ENCODE measurements around the gene SERP2.

The SERP2 gene

DNA sequence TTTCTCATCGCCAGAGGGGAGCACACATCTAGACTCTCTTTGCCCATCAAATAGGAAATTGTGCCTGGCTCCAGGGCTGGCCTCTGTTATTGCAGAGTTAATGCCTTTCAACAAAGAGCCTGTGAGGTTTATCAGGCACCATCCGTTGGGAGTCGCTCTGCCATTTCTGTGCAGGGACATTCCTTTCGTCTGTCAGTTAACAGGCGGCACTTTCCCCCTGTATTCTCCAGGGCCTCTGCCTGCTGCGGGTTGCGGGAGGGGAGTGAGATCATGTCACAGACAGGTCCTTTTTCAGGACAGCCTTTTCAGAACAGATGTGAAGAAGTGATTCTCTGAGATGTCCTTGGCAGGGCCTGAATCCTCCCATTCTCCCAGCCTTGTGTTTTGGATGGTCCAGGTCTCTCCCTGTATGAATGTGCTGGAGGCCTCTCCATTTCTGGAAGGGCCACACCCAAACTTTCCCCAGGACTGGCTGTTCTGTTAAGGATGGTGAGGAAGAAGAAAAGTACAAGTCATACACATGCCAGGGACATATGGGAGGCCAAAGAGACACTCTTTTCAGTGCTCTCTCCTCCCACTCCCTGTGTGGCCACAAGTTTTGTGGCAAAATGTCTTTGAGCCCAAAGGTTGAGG is 14.9 kb downstream of the SERP2 start:
- Mint-ChIP-seq H3K27ac (no peak overlapping the region), H3K9me3 (no peaks in the 10 kb centered on the region), H3K4me1 (no peaks in the 10 kb centered on the region), H3K4me3 (no peak overlapping the region), H3K36me3 (no peaks in the 10 kb centered on the region), H3K27me3 (peaks cover 12% of the 10 kb centered on the region)
- CTCF ChIA-PET, result no interaction called here
- no peak for DNase-seq

DNA sequence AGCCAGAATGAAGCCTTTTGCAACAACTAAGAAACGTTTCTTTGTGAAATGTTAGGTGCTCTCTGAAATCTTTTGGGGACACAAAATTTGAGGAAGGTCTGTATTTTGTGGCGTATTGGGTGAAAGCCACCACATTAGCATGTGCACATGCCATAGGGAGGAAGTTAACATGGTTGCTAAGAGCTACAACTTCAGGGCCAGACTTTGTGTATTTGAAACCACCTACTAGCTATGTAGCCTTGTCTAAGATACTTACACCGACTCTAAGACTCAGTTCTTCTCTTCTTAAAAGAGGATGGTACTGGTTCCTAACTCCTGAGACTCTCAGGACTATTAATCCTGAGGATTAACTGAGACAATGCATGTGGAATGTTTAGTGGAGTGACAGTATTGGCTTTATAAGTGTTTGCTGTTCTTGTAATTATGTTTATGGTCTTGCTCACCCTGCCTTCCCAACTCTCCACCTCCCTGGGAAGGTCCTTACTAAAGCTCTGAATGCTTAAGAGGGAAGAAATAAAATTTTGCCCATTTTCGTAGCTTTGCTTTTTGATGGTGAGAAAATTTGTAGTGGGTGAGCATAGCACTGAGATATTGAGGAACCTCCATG is 15.5 kb downstream of the SERP2 start:
- no peak overlapping the region for H3K4me3 Mint-ChIP-seq
- H3K27me3 Mint-ChIP-seq, result peaks cover 12% of the 10 kb centered on the region
- H3K36me3 Mint-ChIP-seq, result no peaks in the 10 kb centered on the region
- CTCF ChIA-PET, result no interaction called here
- H3K9me3 Mint-ChIP-seq, result no peaks in the 10 kb centered on the region
- DNase-seq, result no peak
- no peaks in the 10 kb centered on the region for H3K4me1 Mint-ChIP-seq
- H3K27ac Mint-ChIP-seq, result no peak overlapping the region

DNA sequence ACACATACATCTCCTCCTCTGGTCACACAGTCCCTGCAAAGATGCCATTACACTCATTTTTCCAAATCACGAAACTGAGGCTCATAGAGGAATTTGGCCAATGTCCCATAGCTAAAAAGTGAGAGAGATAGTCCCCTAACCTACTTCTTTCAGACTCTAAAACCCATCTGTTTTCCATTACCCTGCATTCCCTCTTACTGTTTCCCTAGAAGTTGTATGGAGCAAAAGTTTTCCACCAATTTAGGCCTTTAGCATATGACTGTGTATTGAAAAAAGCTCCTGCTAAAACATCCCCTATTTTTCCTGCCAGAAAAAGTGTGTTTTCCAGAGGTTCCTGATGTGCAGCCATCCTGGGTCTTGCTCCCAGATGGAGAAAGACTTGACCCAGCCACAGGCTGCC is 16.3 kb downstream of the SERP2 start:
- DNase-seq, result no peak
- H3K4me1 Mint-ChIP-seq, result no peaks in the 10 kb centered on the region
- no peak overlapping the region for H3K4me3 Mint-ChIP-seq
- no peaks in the 10 kb centered on the region for H3K9me3 Mint-ChIP-seq
- peaks cover 12% of the 10 kb centered on the region for H3K27me3 Mint-ChIP-seq
- CTCF ChIA-PET, result no interaction called here
- H3K27ac Mint-ChIP-seq, result no peak overlapping the region
- no peaks in the 10 kb centered on the region for H3K36me3 Mint-ChIP-seq

DNA sequence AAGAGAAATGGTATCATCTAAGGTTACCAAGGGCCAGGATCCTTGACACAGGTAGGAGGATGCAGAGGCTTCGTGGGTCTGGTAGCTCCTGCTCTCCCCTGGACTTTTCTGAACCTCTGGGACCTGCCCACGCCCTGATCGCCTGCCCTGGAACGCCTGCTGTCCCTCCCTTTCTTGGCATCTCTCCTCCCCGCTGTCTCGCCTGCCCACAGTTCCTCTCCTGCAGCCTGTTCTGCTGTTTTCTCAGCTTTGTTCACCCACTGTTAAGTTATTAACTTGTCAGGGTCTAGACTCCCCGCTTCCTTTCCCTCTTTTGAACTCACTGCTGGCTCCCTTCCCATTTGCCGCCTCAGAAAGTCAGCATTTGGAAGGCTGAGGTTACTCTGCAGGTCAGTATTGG is 19.8 kb downstream of the SERP2 start:
- Mint-ChIP-seq H3K27ac (no peak overlapping the region), H3K4me1 (no peaks in the 10 kb centered on the region), H3K36me3 (no peaks in the 10 kb centered on the region), H3K27me3 (peaks cover 12% of the 10 kb centered on the region), H3K4me3 (no peak overlapping the region), H3K9me3 (no peaks in the 10 kb centered on the region)
- CTCF ChIA-PET, result no interaction called here
- DNase-seq, result no peak

DNA sequence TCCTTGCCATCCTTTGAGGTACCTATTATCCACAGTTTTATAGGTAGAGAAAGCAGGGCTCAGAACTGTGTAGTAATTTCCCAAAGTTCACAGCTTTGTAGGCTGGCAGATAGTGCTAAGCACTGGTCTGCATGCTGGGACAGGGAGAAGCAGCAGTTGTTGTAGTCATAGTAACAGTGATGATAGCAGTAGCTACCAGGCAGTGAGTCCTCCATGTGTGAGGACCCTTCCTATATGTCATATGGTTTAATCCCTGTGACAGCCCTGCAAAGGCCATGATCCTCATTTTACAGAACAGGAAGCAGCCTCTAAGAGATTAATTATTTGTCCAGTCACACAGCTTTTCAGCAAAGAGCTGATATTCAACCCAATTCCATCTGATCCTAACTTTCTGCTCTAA is 21.0 kb downstream of the SERP2 start:
- H3K9me3 Mint-ChIP-seq, result no peaks in the 10 kb centered on the region
- H3K27ac Mint-ChIP-seq, result no peak overlapping the region
- no peak overlapping the region for H3K4me3 Mint-ChIP-seq
- no peaks in the 10 kb centered on the region for H3K36me3 Mint-ChIP-seq
- H3K4me1 Mint-ChIP-seq, result no peaks in the 10 kb centered on the region
- CTCF ChIA-PET, result no interaction called here
- DNase-seq, result no peak
- H3K27me3 Mint-ChIP-seq, result peaks cover 12% of the 10 kb centered on the region

DNA sequence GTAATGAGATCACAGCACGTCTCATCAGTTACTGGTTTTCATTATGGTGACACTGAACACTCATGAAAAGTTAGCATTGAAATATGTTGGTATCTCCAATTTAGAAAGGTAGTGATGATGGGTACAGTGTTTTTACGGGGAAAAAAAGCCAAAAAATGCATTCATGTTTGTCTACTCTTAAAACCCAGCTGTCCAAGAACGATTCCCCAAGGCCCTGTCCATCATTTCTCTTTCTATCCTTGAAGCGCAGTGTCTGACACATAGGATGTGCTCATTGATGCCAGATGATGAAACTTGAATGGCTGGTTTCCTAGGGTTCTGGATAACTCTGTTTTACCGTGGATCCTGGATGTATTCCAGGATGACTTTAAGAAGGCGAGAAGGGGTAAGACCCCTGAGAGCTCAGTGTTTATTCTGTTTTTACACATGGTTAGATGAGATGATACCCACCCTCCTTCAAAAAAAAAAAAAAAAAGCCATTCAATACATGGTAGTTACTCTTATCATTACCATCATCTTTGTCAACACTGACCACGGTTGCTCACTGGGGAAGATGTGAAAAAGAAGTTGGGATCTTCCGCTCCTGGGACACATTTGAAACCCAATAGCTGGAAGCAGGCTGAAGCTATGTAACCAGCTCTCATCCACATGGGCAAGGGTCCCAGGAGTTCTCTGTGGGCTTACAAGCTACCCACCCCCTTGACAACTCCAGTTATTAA is 22.5 kb downstream of the SERP2 start:
- Mint-ChIP-seq H3K4me1 (no peaks in the 10 kb centered on the region), H3K27me3 (peaks cover 12% of the 10 kb centered on the region), H3K27ac (no peak overlapping the region), H3K4me3 (no peak overlapping the region), H3K36me3 (no peaks in the 10 kb centered on the region), H3K9me3 (no peaks in the 10 kb centered on the region)
- DNase-seq, result no peak
- CTCF ChIA-PET, result no interaction called here

DNA sequence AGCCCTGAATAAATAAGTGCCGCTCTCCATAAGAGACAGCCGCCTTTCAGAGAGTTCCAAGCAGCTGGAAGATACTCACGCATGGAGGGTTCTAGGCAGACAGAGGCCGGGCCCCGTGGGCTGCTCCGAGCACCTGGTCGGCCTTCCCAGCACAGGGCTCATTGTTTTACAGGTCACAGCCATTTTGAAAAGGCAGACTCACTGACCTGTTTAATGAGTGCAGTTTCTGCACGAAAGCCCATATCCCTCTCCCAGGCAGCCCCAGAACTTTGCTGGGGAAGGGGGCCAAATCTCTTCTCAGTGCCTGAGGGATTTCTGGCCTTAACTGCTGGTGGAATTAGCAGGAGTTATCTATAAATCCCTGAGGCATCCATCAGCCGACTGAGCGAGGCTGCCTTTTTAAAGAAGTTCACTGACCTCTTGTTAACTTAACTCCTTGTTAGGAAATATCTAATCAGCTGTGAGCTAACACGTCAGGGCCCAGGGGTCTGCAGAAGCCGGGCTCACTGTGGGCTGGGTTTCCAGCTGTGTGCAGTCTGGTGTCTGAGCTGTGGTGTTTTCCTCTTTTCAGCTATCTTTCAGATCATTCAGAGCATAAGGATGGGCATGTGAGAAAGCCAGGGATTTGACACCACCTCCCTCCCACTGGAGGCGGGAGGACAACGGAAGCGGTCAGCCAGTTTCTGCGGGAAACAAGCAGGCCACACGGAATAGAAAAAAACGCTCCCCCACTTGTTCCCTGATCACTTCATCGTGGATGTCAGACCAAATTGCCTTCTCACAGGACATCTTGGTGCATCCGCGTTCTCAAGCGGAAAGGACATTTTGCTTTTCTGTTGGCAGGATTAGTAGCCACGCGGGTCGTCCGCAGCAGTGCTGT is 23.3 kb downstream of the SERP2 start:
- CTCF ChIA-PET, result no interaction called here
- no peak overlapping the region for H3K4me3 Mint-ChIP-seq
- no peaks in the 10 kb centered on the region for H3K36me3 Mint-ChIP-seq
- peaks cover 10% of the 10 kb centered on the region for H3K27me3 Mint-ChIP-seq
- no peak for DNase-seq
- no peak overlapping the region for H3K27ac Mint-ChIP-seq
- no peaks in the 10 kb centered on the region for H3K4me1 Mint-ChIP-seq
- no peaks in the 10 kb centered on the region for H3K9me3 Mint-ChIP-seq

DNA sequence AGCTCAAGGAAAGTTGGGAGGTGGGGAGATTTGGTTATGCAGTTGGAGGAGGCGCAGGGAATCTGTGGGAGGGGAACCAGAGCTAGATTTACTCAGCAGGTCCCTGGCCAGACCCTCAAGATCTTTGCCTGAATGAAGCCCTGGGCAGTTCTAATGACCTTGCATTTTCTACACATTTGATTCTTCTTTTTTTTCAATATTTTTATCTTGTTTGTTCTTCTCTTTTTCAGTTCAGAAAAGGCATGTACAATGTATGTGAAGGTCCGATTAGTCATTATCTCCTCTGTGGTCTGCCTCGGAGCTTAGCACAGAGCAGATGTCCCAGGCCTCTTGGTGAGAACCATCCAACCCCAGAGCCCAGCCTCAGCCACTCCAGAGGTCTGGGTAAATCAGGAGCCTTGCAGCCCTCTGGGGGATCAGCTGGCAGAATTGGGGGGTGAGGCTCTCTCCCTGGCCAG is 24.2 kb downstream of the SERP2 start:
- no peaks in the 10 kb centered on the region for H3K36me3 Mint-ChIP-seq
- DNase-seq, result no peak
- CTCF ChIA-PET, result no interaction called here
- no peak overlapping the region for H3K4me3 Mint-ChIP-seq
- H3K27ac Mint-ChIP-seq, result no peak overlapping the region
- H3K27me3 Mint-ChIP-seq, result peaks cover 6% of the 10 kb centered on the region
- no peaks in the 10 kb centered on the region for H3K9me3 Mint-ChIP-seq
- no peaks in the 10 kb centered on the region for H3K4me1 Mint-ChIP-seq

DNA sequence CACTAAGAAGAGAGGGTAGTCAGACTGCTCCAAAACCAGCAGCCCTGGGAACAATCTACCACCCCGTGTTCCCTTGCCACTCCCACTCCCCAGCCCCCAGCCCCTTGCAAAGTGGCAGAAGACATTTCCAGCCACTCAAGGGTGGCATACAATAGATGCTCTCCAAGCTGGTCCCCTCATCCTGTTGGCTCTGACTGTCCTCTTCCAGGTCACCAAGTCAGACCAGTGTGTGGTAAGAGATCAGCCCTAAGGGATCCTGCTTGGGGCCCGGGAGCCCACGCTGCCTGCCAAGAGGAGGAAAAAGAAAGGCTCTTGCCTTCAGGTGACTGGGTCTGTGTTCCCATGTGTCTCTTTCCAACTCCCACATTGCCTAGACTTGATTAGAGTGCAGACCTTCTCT is 25.0 kb downstream of the SERP2 start:
- no peak overlapping the region for H3K27ac Mint-ChIP-seq
- DNase-seq, result no peak
- CTCF ChIA-PET, result no interaction called here
- H3K4me1 Mint-ChIP-seq, result no peaks in the 10 kb centered on the region
- H3K9me3 Mint-ChIP-seq, result no peaks in the 10 kb centered on the region
- no peaks in the 10 kb centered on the region for H3K27me3 Mint-ChIP-seq
- H3K4me3 Mint-ChIP-seq, result no peak overlapping the region
- H3K36me3 Mint-ChIP-seq, result no peaks in the 10 kb centered on the region

DNA sequence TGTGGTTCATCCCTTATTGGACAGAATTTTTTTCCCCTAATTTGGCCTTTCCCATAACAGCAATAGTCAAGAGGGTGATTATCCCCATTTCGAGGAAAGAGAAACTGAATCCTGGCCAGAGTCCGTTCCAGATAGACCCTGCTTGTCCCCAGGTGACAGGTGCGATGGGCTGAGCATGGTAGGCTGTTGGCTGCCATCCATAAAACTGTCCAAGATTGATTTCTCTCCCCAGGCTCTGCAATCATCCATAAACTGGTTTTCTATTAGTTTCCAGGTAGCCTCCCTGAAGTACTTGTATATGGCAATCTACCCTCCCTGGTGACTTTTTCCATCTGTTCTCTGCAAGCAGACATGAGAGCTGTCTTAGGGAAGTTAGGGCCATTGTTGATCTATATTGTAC is 25.4 kb downstream of the SERP2 start:
- no peaks in the 10 kb centered on the region for H3K9me3 Mint-ChIP-seq
- DNase-seq, result no peak
- CTCF ChIA-PET, result no interaction called here
- no peaks in the 10 kb centered on the region for H3K27me3 Mint-ChIP-seq
- H3K4me1 Mint-ChIP-seq, result no peaks in the 10 kb centered on the region
- no peak overlapping the region for H3K27ac Mint-ChIP-seq
- H3K4me3 Mint-ChIP-seq, result no peak overlapping the region
- H3K36me3 Mint-ChIP-seq, result no peaks in the 10 kb centered on the region

DNA sequence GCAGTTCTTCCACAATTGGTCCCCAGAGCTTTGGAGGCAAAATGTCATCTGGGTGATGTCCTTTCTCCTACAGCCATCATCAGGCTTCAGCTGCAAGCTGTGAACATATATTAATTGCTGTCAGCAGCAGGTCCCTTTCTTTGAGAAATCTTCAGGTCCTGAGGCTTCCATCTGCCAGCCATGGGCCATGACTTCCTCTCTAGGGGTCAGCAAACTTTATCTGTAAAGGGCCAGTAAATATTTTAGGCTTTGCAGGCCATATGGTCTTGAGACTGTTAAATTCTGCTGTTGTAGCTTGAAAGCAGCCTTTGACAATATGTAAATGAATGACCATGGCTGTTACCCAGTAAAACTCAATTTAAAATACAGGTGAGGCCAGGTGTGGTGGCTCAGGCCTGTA is 27.1 kb downstream of the SERP2 start:
- Mint-ChIP-seq H3K36me3 (no peaks in the 10 kb centered on the region), H3K9me3 (no peaks in the 10 kb centered on the region), H3K4me3 (no peak overlapping the region), H3K27me3 (peaks cover 3% of the 10 kb centered on the region), H3K27ac (no peak overlapping the region), H3K4me1 (no peaks in the 10 kb centered on the region)
- CTCF ChIA-PET, result no interaction called here
- DNase-seq, result no peak

DNA sequence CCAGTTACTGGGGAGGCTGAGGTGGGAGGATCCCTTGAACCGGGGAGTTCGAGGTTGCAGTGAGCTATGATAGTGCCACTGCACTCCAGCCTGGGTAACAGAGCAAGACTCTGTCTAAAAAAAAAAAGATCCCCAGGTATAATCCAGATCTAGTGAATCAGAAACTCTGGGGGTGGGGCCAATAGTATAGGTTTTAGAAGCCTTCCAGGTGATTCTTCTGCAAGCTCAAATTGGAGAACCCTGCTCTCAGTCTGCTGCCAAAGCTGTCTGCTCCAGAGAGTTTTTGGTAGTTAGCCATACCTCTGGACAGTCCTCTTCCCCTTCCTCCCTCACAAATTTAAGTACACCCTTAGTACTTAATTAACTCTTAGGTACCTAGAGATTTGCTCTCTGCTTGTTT is 28.0 kb downstream of the SERP2 start:
- no peaks in the 10 kb centered on the region for H3K9me3 Mint-ChIP-seq
- no peaks in the 10 kb centered on the region for H3K4me1 Mint-ChIP-seq
- no peak for DNase-seq
- H3K27ac Mint-ChIP-seq, result no peak overlapping the region
- H3K36me3 Mint-ChIP-seq, result no peaks in the 10 kb centered on the region
- CTCF ChIA-PET, result no interaction called here
- H3K27me3 Mint-ChIP-seq, result peaks cover 7% of the 10 kb centered on the region
- no peak overlapping the region for H3K4me3 Mint-ChIP-seq

DNA sequence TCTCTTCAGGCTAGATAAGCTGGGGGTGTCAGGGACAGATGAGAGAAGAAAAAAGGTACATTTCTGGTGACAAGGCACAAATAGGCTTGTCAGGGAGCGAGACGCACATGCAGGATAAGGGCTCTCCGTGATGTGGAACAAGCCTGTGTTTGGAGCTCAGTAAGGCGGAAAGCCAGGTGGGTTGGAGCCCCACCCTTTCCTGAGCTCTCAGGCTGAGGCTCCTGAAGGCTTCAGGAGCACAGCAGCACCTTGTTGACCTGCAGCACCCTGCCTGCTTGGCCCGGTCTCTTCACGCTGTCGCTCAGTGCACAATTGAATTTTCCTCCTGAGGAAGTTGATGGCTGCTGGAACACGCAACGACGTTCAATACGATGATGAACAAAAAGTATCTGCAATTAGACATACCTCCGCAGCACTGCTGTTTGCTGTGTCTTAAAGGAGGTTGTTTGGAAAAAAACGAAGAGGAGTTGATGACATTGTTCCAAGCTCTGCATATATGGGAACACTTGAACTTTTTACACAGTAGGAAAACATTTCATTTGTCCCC is 29.3 kb downstream of the SERP2 start:
- no peaks in the 10 kb centered on the region for H3K9me3 Mint-ChIP-seq
- CTCF ChIA-PET, result no interaction called here
- H3K36me3 Mint-ChIP-seq, result no peaks in the 10 kb centered on the region
- H3K4me3 Mint-ChIP-seq, result no peak overlapping the region
- DNase-seq, result no peak
- peaks cover 7% of the 10 kb centered on the region for H3K27me3 Mint-ChIP-seq
- no peaks in the 10 kb centered on the region for H3K4me1 Mint-ChIP-seq
- H3K27ac Mint-ChIP-seq, result no peak overlapping the region

DNA sequence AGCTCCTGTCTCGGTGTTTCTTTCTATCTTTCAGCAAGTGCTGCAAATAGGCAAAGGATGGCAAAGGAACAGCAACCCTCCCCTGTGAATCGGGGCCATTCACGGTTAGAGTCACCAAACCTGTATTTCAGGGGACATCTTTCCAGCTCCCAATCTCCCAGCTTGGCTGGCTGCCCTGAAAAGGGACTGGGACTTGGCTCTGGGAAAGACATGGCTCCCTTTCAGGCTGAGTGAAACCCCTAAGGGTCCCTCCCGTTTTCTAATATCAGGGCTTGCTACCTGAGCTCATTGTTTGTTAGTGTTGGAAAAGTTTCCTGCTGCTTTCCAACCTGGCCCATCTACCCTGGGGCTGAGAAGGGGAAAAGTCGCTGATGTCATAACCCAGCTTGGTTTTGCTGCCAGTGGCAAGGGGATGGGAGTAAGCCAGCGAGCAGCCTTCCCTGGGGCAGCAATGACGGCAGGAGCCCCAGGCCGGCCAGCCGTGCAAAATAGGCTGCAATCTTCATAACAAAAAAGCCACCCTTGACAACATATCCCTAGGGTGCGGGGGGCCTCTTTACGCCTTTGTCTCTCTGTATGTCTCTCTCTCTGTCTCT is 29.9 kb downstream of the SERP2 start:
- CTCF ChIA-PET, result no interaction called here
- H3K27ac Mint-ChIP-seq, result no peak overlapping the region

More for the DNA sequence above, 29.9 kb downstream of the SERP2 start:
- Mint-ChIP-seq H3K36me3 (no peaks in the 10 kb centered on the region), H3K4me1 (no peaks in the 10 kb centered on the region), H3K27me3 (peaks cover 7% of the 10 kb centered on the region), H3K4me3 (no peak overlapping the region), H3K9me3 (no peaks in the 10 kb centered on the region)
- no peak for DNase-seq
